Measurements from ENCODE around the gene ZNF525. TPM values are rescaled to one million over a fixed set of nuclear protein-coding genes. Genes with fewer than 3 reads are reported as not detected.

ZNF525 gene
- total and polyA plus RNA-seq, 2 of the 13 experiments (the other 11 are each of a cell fraction or from before 2014, with no cell fraction given): 3.4 to 8.7 TPM

- DNase-seq (ENCODE audit: low spot score) (no peak), ATAC-seq (no peak), FAIRE-seq (no peak)
- Histone ChIP-seq H4K20me1 (ENCODE audit: insufficient read depth, low read length) (no peaks in the 10 kb centered on the region), H3K4me1 (ENCODE audit: insufficient read depth, low read length) (peaks cover 18% of the 10 kb centered on the region), H3K27me3 (ENCODE audit: control insufficient read depth in 1 of 2, insufficient read depth in 2 of 2, low read length in 2 of 2) (no peaks in the 10 kb centered on the region), H3K9ac (ENCODE audit: insufficient read depth, low read depth, low read length) (no peak overlapping the region), H3K4me2 (ENCODE audit: low read depth, low read length) (peak overlapping the region; percentile 73), H3K36me3 (replicated peaks in 1 of 2; ENCODE audit: control insufficient read depth in 1 of 2, insufficient read depth in 2 of 2, low read length in 2 of 2) (peaks cover 4 to 18% of the 10 kb centered on the region in 2 experiments; a peak in 4 of 5 replicates), H3K79me2 (ENCODE audit: insufficient read depth, low read length) (peaks cover 7% of the 10 kb centered on the region), H3K4me3 (replicated peaks in 1 of 3; ENCODE audit: insufficient read depth in 1 of 3, low read depth in 2 of 3, low read length in 3 of 3) (peak overlapping the region; percentile 79 to 85 (median 81); a peak in 4 of 6 replicates), H2AFZ (ENCODE audit: low read length) (no peak overlapping the region), H3K27ac (ENCODE audit: extremely low read length, insufficient read depth, low read length) (no peak overlapping the region), H3K9me3 (ENCODE audit: low read length) (no peaks in the 10 kb centered on the region)
- ChIA-PET POLR2A (no interaction called here), CTCF (ENCODE audit: low intra/inter-chr PET ratio, low total read pairs) (no interaction called here)
- in situ Hi-C loops (cut with HindIII; ENCODE audit: extremely low pct_ligation_motif_present, low pct_unique_long_range_greater_than_20kb) (no loop called here), intact Hi-C loops (cut with micrococcal nuclease; ENCODE audit: unreplicated experiment) (no loop called here)
- no peak for TF ChIP-seq MTF1 (CRISPR knock-in tag; IDR thresholded peaks at IDR 0.05)
- no peak for TF ChIP-seq ARNT2 (CRISPR knock-in tag; IDR thresholded peaks at IDR 0.05; ENCODE audit: low read depth)
- peak; percentile 88 for TF ChIP-seq ZNF652 (CRISPR knock-in tag; IDR thresholded peaks at IDR 0.05; ENCODE audit: borderline replicate concordance, low read depth)
- no peak for TF ChIP-seq THRA (CRISPR knock-in tag; IDR thresholded peaks at IDR 0.05; ENCODE audit: borderline replicate concordance)
- no peak for TF ChIP-seq ONECUT2 (CRISPR knock-in tag; IDR thresholded peaks at IDR 0.05)
- TF ChIP-seq, protein P1, sequence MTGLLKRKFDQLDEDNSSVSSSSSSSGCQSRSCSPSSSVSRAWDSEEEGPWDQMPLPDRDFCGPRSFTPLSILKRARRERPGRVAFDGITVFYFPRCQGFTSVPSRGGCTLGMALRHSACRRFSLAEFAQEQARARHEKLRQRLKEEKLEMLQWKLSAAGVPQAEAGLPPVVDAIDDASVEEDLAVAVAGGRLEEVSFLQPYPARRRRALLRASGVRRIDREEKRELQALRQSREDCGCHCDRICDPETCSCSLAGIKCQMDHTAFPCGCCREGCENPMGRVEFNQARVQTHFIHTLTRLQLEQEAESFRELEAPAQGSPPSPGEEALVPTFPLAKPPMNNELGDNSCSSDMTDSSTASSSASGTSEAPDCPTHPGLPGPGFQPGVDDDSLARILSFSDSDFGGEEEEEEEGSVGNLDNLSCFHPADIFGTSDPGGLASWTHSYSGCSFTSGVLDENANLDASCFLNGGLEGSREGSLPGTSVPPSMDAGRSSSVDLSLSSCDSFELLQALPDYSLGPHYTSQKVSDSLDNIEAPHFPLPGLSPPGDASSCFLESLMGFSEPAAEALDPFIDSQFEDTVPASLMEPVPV (CRISPR knock-in tag; IDR thresholded peaks at IDR 0.05): no peak
- no peak for TF ChIP-seq SALL2 (CRISPR knock-in tag; IDR thresholded peaks at IDR 0.05)
- TF ChIP-seq ZBTB20 (CRISPR knock-in tag; IDR thresholded peaks at IDR 0.05; ENCODE audit: borderline replicate concordance, low read depth): no peak
- 25% methylated on average over 1 of the region's 1 CpG for WGBS (ENCODE audit: low lambda C conversion rate)
- no TSS peak for BruUV-seq (replicated peaks)
Observed at GRCh38 chr19:53396525-53396868, 31.0 kb downstream of the ZNF525 start.

Data from HepG2 (cell line).